GM08714 (cell line): Measurements from ENCODE around the gene SLC16A5.
A peak's percentile ranks its signal among the peaks of the same experiment; 100 is the strongest.
"Not testable (repeated sequence)": the region's sequence is repeated elsewhere in the genome, so short reads cannot be mapped to it uniquely, and the experiment has no call there.

Source experiments
- H3K4me3 ChIP-seq: fragments of 200-500 bp; sonication (Bioruptor generic); 2 replicates; pipeline ENCODE4 v1.5.1; 2014; ENCODE audit warnings: mild to moderate bottlenecking, low read length, inconsistent platforms
- ZNF274 ChIP-seq: IDR thresholded peaks from 2 replicates; pipeline ENCODE4 v1.6.1; 2012; ENCODE audit warnings: mild to moderate bottlenecking, low read depth, low read length

The SLC16A5 gene

DNA sequence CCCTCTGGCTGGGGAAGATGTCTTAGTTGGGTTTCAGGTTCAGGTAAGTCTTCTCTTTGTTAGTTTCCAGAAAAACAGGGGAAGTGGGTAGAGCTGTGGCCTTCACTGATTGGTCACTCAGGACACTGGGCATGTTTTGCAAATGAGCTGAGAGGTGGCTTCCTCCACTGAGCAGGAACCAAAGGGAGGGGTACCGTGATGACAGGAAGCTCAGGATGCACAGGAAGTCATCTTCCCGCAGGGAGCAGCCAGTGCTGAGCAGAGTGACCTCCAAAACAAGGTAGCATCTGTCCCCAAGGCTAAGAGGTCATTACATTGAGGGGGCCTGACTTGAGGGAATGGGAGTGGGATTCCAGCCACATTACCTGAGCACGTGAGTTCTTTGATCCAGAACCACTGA lies 38.2 kb downstream of the SLC16A5 start:
- TF ChIP-seq ZNF274: no peak
- H3K4me3 ChIP-seq: no peak overlapping the region

DNA sequence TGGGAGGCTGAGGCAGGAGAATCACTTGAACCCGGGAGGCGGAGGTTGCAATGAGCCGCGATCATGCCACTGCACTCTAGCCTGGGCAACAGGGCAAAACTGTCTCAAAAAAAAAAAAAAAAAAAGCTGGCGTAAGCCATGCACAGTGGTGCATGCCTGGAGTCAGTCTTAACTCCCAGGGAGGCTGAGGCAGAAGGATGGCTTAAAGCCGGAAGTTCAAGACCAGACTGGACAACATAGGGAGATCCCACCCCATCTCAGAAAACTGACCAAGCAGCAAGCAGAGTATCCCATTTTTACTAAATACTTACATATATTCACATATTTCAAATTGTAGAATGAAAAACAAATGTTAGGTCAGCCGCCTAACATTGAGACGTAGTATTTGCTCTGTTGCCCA lies 39.2 kb downstream of the SLC16A5 start:
- H3K4me3 ChIP-seq: no peak overlapping the region
- TF ChIP-seq ZNF274: no peak

DNA sequence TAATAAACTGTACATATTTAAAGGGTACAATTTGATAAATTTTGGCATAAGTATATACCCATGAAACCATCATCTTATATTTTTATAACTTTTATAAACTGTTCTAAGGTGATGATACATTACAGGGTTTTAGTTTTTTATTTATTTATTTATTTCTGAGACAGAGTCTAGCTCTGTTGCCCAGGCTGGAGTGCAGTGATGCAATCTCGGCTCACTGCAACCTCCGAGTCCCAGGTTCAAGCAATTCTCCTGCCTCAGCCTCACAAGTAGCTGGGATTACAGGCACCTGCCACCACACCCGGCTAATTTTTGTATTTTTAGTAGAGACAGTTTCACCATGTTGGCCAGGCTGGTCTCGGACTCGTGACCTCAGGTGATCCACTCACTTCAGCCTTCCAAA lies 40.2 kb downstream of the SLC16A5 start:
- H3K4me3 ChIP-seq: not testable (repeated sequence)

DNA sequence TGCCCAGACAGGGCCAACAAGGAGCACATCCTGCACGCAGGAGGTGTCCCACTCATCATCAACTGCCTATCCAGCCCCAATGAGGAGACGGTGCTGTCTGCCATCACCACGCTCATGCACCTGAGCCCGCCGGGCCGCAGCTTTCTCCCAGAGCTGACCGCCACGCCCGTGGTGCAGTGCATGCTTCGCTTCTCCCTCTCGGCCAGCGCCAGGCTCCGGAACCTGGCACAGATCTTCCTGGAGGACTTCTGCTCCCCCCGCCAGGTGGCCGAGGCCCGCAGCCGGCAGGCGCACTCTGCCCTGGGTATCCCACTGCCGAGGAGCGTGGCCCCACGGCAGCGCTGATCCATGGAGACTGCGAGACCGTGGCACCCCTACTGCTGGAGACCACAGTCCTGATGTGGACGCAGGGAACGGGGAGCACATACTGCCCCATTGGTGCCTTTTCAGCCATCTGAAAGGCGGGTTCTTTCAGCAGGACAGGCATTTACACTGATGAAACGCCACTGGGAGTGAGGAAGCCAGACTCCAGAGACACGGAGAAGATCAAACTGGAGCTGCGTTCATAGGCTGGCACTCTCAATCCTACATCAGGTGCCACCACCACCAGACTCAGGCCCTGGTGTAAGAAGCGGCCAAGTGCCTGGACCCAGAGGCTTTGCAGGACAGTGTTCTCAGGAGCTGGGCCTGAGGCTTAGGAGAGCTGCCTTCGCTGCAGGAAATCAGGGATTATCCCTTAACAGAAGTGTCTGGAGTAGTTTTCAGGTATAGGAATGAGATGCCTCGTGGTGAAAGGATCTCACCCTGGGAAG lies 41.1 kb downstream of the SLC16A5 start:
- TF ChIP-seq ZNF274: no peak
- H3K4me3 ChIP-seq: no peak overlapping the region

DNA sequence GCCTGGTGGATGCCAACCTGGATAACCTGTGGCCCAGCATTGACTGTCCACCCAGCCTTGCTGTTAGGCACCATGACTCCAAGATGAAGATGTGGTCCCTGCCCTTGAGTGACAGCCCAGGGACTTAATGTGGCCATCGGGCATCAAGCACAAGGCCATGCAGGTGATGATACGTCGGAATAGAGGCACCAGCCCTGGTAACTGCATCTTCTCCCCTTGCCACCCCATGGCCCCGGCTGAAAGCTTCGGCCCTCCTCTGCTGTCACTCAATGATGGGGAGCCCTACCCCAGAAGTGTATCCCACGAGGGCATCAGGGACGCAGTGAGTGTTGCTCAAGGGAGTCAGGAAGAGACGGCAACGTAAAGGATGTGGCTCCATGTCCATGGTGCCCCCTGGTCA lies 41.8 kb downstream of the SLC16A5 start:
- TF ChIP-seq ZNF274: no peak
- no peak overlapping the region for H3K4me3 ChIP-seq

DNA sequence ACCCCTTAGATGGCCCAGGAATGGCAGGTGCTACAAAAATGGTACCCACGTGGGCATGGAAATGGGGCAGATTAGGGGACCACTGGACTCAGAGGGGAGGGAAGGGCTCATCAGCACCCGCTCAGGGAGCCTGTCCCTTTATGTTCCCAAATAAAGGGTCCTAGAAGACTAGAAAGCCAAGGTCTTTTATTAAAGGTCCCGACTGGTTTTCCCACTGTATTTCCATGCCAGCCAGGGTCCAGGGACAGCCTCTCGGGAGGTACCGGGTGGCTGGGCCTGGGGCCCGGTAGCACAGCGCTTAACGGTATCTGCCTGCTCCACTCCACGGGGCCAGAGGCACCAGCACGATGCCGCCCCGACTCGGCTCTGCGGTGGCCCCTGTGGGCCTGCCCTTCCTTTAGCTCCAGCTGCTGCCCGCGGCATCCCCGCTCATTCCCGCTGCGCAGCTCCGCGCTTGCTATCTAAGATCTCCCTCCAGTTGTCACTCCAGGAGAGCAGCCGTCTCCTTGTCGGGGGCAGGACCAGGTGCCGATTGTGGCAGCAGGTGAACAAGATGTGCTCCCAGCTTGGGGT lies 42.4 kb downstream of the SLC16A5 start:
- H3K4me3 ChIP-seq: peak overlapping the region; percentile 95; the same call in 1 of the 2 replicates
- TF ChIP-seq ZNF274: no peak

DNA sequence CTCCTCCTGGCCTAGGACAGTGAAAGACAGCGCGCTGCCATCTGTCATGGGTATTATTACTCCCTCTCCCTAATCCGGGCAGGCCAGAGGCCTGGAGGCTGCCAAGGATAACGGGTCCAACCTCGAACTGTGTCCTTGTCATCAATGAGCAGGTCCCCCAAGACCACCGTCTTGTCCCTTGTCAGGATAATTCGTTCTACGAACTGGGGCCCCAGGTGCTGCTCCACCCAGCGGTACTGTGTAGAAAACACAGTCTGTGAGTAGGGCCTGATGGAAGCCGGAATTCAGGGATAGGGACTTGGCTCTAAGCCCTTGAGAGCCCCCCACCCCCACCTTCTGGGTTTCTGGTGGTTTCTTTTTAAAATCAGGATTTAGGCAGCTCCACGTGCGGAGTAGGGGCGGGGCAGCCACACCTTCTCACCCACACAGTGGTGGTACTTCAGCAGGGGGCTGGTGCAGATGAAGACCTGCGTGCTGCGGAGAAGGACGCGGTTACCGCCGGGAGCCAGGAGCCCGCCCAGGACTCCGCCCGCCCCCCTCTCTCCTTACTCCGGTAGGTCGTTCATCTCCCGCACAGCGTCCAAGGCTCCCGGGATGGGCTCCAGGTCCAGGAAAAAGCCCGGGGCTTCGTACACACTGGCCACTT lies 43.0 kb downstream of the SLC16A5 start:
- H3K4me3 ChIP-seq: peak overlapping the region; percentile 95
- no peak for TF ChIP-seq ZNF274

DNA sequence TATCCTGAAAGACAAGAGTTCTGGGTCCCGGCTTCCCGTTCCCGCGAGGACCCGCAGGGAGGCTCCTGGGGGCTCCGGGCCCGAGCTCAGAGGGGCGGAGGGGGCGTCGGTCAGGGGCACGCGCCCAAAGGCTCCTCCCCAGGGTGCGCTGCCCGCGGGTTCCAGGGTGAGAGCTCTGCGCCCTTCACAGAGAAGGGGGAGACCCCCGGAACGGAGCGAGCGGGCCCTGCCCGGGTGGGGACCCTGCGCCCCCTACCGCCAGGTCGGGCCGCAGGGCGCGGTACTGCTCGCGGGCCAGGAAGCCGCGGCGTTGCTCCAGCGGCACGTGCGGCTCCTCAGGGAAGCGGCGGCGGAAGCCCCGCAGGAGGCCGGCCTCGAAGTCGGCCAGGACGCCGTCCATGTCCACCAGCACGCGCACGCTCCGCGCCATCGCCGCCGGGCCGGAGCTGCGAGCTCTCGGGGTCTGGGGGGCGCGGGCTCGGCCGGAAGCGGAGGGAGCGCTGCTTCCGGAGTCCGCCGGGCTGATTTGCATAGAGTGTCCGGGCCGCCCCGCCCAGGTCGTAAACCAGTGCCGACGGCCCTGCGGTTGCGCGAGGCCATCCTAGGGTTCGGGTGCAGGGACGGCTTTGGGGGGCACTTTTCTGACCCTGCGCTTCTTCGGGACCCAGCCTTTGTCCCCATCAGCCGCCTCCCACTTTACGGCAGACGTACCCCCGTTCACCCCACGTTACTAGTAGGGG lies 43.7 kb downstream of the SLC16A5 start, which contains the start of gene NT5C:
Gene NT5C, minus strand, starts transcription at position 465 of the 740 bp plus-strand sequence. Its CDS starts 35 bp downstream, at position 430.
- peak within 1 kb of the TSS; percentile 95 for H3K4me3 ChIP-seq
- no peak for TF ChIP-seq ZNF274

DNA sequence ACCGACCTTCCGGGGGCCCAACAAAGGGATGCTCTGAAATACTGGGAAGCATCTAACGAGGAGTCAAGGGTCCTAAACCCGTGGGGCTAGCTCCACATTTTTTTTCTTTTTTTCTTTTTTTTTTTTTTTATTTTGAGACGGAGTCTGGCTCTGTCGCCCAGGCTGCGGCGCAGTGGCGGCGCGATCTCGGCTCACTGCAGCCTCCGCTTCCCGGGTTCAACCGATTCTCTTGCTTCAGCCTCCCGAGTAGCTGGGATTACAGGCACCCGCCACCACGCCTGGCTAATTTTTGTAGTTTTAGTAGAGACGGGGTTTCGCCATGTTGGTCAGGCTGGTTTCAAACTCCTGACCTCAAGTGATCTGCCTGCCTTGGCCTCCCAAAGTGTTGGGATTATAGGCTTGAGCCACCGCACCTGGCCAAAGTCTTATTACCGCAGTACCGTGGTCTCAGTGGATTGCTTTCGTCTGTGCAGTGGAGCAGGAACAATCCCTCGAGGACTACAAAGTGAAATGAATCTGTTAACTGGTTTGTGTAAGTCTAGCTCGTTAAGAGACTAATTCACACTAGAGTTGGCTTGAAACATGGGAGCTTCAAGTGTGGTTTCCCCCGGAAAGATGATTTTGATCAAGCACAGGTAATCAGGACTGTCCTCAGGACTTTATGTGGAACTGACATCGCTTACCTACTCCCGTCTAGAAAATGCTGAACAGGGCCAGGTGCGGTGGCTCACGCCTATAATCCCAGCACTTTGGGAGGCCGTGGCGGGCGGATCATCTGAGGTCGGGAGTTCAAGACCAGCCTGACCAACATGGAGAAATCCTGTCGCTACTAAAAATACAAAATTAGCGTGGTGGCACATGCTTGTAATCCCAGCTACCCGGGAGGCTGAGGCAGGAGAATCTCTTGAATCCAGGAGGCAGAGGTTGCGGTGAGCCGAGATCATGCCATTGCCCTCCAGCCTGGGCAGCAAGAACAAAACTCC lies 44.6 kb downstream of the SLC16A5 start:
- peak overlapping the region; percentile 95; the same call in 1 of the 2 replicates for H3K4me3 ChIP-seq

DNA sequence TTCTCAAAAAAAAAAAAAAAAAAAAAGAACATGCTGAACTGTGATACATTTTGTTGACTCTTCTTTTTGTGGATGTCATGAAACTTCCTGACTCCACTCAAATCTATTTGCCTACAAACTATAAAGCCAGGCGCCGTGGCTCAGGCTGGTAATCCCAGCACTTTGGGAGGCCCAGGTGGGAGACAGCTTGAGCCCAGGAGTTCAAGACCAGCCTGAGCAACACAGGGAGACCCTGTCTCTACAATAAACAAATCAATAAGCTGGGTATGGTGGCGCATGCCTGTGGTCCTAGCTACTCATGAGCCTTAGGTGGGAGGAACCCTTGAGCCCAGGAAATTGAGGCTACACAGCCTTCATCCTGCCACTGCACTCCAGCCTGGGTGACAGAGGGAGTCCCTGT lies 45.2 kb downstream of the SLC16A5 start:
- H3K4me3 ChIP-seq: no peak overlapping the region
- TF ChIP-seq ZNF274: no peak

DNA sequence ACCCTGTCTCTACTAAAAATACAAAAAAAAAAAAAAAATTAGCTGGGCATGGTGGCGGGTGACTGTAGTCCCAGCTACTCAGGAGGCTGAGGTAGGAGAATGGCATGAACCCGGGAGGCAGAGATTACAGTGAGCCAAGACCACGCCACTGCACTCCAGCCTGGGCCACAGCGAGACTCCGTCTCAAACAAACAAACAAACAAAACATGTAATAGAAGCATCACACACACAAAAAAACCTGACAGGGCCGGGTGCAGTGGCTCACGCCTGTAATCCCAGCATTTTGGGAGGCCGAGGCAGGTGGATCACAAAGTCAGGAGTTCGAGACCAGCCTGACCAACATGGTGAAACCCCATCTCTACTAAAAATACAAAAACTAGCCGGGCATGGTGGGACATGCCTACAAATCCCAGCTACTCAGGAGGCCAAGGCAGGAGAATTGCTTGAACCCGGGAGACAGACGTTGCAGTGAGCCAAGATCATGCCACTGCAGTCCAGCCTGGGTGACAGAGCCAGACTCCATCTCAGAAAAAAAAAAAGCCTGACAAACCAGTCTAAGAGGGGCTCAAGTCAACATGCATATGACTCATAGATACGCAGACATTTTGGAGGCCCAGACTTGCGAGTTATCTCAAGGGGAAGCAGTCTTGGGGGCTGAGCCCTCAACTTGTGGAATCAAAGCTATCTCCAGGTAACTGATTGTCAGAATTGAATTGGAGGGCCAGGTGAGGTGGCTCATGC lies 46.0 kb downstream of the SLC16A5 start:
- not testable (repeated sequence) for H3K4me3 ChIP-seq

DNA sequence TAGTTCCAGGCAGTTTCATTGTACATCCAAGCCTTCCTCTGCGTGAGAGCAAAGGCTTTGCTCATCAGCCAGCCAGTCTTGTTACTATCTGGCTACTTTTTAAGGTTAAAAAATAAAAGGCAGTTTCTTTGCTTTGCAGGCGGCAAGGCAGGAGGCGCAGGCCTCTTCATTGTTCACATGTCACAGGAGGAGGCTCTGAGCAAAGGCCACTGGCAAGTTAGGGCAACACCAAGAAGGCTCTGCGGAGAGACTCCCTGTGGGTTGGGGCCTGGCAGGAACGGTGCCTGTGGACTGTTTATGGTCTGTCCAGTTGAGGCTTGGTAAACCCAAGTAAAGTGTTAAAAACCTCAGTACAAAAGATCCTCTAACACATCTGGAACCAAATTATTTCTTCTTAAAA lies 47.7 kb downstream of the SLC16A5 start:
- no peak overlapping the region for H3K4me3 ChIP-seq
- TF ChIP-seq ZNF274: no peak

DNA sequence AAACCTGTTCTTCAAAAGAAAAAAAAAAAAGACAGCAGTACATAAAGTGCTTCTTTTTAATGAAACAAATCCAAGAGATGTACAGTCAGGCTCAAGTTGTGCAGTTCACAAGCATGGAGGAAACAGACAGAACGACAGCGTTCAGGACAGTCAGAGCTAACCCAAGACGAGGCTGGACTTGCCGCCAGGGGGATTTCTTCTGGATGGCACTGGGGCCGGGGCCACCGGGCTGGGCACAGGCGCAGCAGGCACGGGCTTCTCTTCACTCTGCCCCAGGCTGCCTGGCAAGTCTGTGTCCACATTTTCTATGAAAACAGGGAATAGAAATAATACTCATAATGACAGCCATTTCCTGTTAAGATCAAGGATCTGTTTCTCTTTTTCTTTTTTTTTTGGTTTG lies 48.2 kb downstream of the SLC16A5 start:
- TF ChIP-seq ZNF274: no peak
- no peak overlapping the region for H3K4me3 ChIP-seq

DNA sequence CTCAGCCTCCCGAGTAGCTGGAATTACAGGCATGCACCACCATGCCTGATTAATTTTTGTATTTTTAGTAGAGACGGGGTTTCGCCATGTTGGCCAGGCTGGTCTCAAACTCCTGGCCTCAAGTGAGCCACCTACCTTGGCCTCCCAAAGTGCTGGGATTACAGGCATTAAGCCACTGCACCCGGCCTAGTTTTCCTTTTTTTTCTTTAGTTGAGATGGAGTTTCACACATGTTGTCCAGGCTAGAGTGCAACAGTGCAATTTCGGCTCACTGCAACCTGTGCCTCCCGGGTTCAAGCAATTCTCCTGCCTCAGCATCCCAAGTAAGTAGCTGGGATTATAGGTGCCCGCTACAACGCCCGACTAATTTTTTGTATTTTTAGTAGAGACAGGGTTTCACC lies 50.0 kb downstream of the SLC16A5 start:
- H3K4me3 ChIP-seq: not testable (repeated sequence)
